Fibroblast of lung (primary cell): ENCODE data around the gene ADAMTS19. TPM values are rescaled to one million over a fixed set of nuclear protein-coding genes. Genes with fewer than 3 reads are reported as not detected.

Experiments used
- DNase-seq, 2 donors: peaks; one replicate each; pipeline versions ENCODE4 v3.0.0 to v3.0.0-alpha.2; 2010; ENCODE audit warnings: low read depth in 2 of 2
- H2AFZ ChIP-seq: 2 replicates; pipeline ENCODE4 v1.5.1; 2012; ENCODE audit warnings: low read length, control low read depth, inconsistent platforms
- H3K27ac ChIP-seq: 2 replicates; pipeline ENCODE4 v1.5.1; 2011; ENCODE audit warnings: low read length, control low read depth; ENCODE audit not compliant: insufficient read depth
- H3K27me3 ChIP-seq: 2 replicates; pipeline ENCODE4 v1.5.1; 2011; ENCODE audit warnings: mild to moderate bottlenecking, low read length; ENCODE audit not compliant: control insufficient read depth, insufficient read depth
- H3K36me3 ChIP-seq: 2 replicates; pipeline ENCODE4 v1.5.1; 2011; ENCODE audit warnings: low read length; ENCODE audit not compliant: control insufficient read depth, insufficient read depth
- H3K4me1 ChIP-seq: 2 replicates; pipeline ENCODE4 v1.5.1; 2011; ENCODE audit warnings: low read length; ENCODE audit not compliant: control insufficient read depth, insufficient read depth; ENCODE audit errors: extremely low read depth
- H3K4me2 ChIP-seq: 2 replicates; pipeline ENCODE4 v1.5.1; 2011; ENCODE audit warnings: low read length, control low read depth; ENCODE audit not compliant: insufficient read depth; ENCODE audit errors: extremely low read depth
- H3K4me3 ChIP-seq, 4 experiments: fragments of 200-600 bp in 1 of 4; sonication (generic) in 1 of 4; replicated peaks in 1 of 4; 2 replicates each; pipeline ENCODE4 v1.5.1; 2011 to 2016; ENCODE audit warnings: low read length in 4 of 4, low read depth in 3 of 4, mild to moderate bottlenecking in 3 of 4, control low read depth in 2 of 4, inconsistent platforms in 1 of 4, mixed read lengths in 1 of 4; ENCODE audit not compliant: insufficient read depth in 1 of 4; ENCODE audit errors: control extremely low read depth in 1 of 4
- H3K79me2 ChIP-seq: 2 replicates; pipeline ENCODE4 v1.5.1; 2012; ENCODE audit warnings: mild to moderate bottlenecking, low read length, inconsistent platforms; ENCODE audit not compliant: control insufficient read depth, insufficient read depth
- H3K9ac ChIP-seq: 2 replicates; pipeline ENCODE4 v1.5.1; 2011; ENCODE audit warnings: mild to moderate bottlenecking, low read length, control low read depth; ENCODE audit not compliant: insufficient read depth
- H3K9me3 ChIP-seq: 2 replicates; pipeline ENCODE4 v1.5.1; 2012; ENCODE audit warnings: low read depth, low read length; ENCODE audit not compliant: control insufficient read depth, insufficient read depth
- H4K20me1 ChIP-seq: 2 replicates; pipeline ENCODE4 v1.5.1; 2011; ENCODE audit warnings: low read length; ENCODE audit not compliant: control insufficient read depth, insufficient read depth; ENCODE audit errors: extremely low read depth
- CTCF ChIP-seq, 2 donors: IDR thresholded peaks in 1 of 2; conservative IDR thresholded peaks in 1 of 2; 1 replicate in 1 of 2; 2 replicates in 1 of 2; pipeline ENCODE4 v1.5.1; 2011 to 2012; ENCODE audit warnings: low read length in 2 of 2, control low read depth in 1 of 2, inconsistent platforms in 1 of 2, low read depth in 1 of 2, mild to moderate bottlenecking in 1 of 2
- EZH2 ChIP-seq: IDR thresholded peaks from 2 replicates; pipeline ENCODE4 v1.5.1; 2012; ENCODE audit warnings: low read length, control low read depth, mild to moderate bottlenecking; ENCODE audit errors: missing control alignments
- polyA plus RNA-seq, 2 donors: library from polyadenylated mRNA; depleted of rRNA in 1 of 2; stranded (reverse) in 1 of 2; unstranded in 1 of 2; fragments of >200 nt; gene quantifications; 2 replicates each; pipeline ENCODE4 v1.2.1, GENCODE V29; 2011 to 2012; ENCODE audit warnings: missing spikeins in 1 of 2
- total RNA-seq: library from RNA; depleted of rRNA; stranded (reverse); fragments of >200 nt; gene quantifications from 2 replicates; pipeline ENCODE4 v1.2.1, GENCODE V29; 2014

ADAMTS19 gene
- total and polyA plus RNA-seq, 2 donors (not counting 1 experiment from before 2014, with no cell fraction given) = 0.09 to 0.33 TPM

- Histone ChIP-seq H3K27ac (no peak overlapping the region), H3K27me3 (no peaks in the 10 kb centered on the region), H3K4me1 (no peaks in the 10 kb centered on the region), H3K9ac (no peak overlapping the region), H3K79me2 (no peaks in the 10 kb centered on the region), H2AFZ (no peak overlapping the region), H3K36me3 (no peaks in the 10 kb centered on the region), H3K4me3 (no peak overlapping the region), H3K4me2 (no peak overlapping the region), H3K9me3 (no peaks in the 10 kb centered on the region), H4K20me1 (no peaks in the 10 kb centered on the region)
- DNase-seq = no peak
- TF ChIP-seq EZH2 (no peak), CTCF (conservative IDR thresholded peaks at IDR 0.05 in 1 of 2, IDR thresholded peaks at IDR 0.05 in 1 of 2; ENCODE audit: low read depth in 1 of 2, low read length in 2 of 2) (no peak)
Measured at GRCh38 chr5:129639331-129639730, 179.2 kb downstream of the ADAMTS19 start.

GRCh38 chr5:129652349-129653056, 192.4 kb downstream of the ADAMTS19 start:
- no peaks in the 10 kb centered on the region for H3K4me1 ChIP-seq
- H3K27me3 ChIP-seq = no peaks in the 10 kb centered on the region
- H3K9ac ChIP-seq = no peak overlapping the region
- DNase-seq = no peak
- H2AFZ ChIP-seq = no peak overlapping the region
- no peak for TF ChIP-seq CTCF (conservative IDR thresholded peaks at IDR 0.05 in 1 of 2, IDR thresholded peaks at IDR 0.05 in 1 of 2; ENCODE audit: low read depth in 1 of 2, low read length in 2 of 2)
- TF ChIP-seq EZH2 = no peak
- no peaks in the 10 kb centered on the region for H3K9me3 ChIP-seq
- no peak overlapping the region for H3K4me2 ChIP-seq
- H3K27ac ChIP-seq = no peak overlapping the region
- no peak overlapping the region for H3K4me3 ChIP-seq
- no peaks in the 10 kb centered on the region for H3K79me2 ChIP-seq
- no peaks in the 10 kb centered on the region for H4K20me1 ChIP-seq
- no peaks in the 10 kb centered on the region for H3K36me3 ChIP-seq

GRCh38 chr5:129653057-129653375, 192.9 kb downstream of the ADAMTS19 start:
- no peak for TF ChIP-seq CTCF (conservative IDR thresholded peaks at IDR 0.05 in 1 of 2, IDR thresholded peaks at IDR 0.05 in 1 of 2; ENCODE audit: low read depth in 1 of 2, low read length in 2 of 2)
- no peak for TF ChIP-seq EZH2
- no peak overlapping the region for H3K4me3 ChIP-seq

More at GRCh38 chr5:129653057-129653375, 192.9 kb downstream of the ADAMTS19 start:
- Histone ChIP-seq H3K27ac (no peak overlapping the region), H3K4me1 (no peaks in the 10 kb centered on the region), H2AFZ (no peak overlapping the region), H3K9me3 (no peaks in the 10 kb centered on the region), H3K4me2 (no peak overlapping the region), H3K79me2 (no peaks in the 10 kb centered on the region), H3K27me3 (no peaks in the 10 kb centered on the region), H3K36me3 (no peaks in the 10 kb centered on the region), H3K9ac (no peak overlapping the region), H4K20me1 (no peaks in the 10 kb centered on the region)
- DNase-seq = peak in 1 of 2 donors; percentile 10
